Neutrophil (primary cell): ENCODE results near the gene TMEM203.

Experiments used
- H3K27ac ChIP-seq: fragments of 200-600 bp; sonication (generic); 2 replicates; pipeline ENCODE4 v1.5.1; 2016; ENCODE audit warnings: mild to moderate bottlenecking, moderate library complexity
- H3K27me3 ChIP-seq: fragments of 200-600 bp; sonication (generic); 2 replicates; pipeline ENCODE4 v1.6.0; 2016; ENCODE audit warnings: mild to moderate bottlenecking
- H3K36me3 ChIP-seq: fragments of 200-600 bp; sonication (generic); 2 replicates; pipeline ENCODE4 v1.5.1; 2017
- H3K4me1 ChIP-seq, 2 experiments: fragments of 200-600 bp in 1 of 2; sonication (generic) in 1 of 2; 1 replicate in 1 of 2; 2 replicates in 1 of 2; pipeline versions ENCODE4 v1.5.1 to v1.6.1; 2013 to 2016; ENCODE audit warnings: low read depth in 1 of 2, low read length in 1 of 2, mild to moderate bottlenecking in 1 of 2, moderate library complexity in 1 of 2; ENCODE audit not compliant: control insufficient read depth in 1 of 2, insufficient read depth in 1 of 2
- H3K4me3 ChIP-seq, 2 experiments: fragments of 200-600 bp in 1 of 2; sonication (generic) in 1 of 2; 1 replicate in 1 of 2; 2 replicates in 1 of 2; pipeline ENCODE4 v1.5.1; 2013 to 2016; ENCODE audit warnings: low read depth in 1 of 2, low read length in 1 of 2, mild to moderate bottlenecking in 1 of 2, moderate library complexity in 1 of 2
- H3K9me3 ChIP-seq: fragments of 200-600 bp; sonication (generic); 2 replicates; pipeline ENCODE4 v1.5.1; 2016
- CTCF ChIP-seq: fragments of 200-600 bp; sonication (generic); IDR thresholded peaks from 2 replicates; pipeline ENCODE4 v1.5.1; 2016; ENCODE audit warnings: antibody characterized with exemption

Gene TMEM203

GRCh38 chr9:137195525-137196220 is 9.8 kb downstream of the TMEM203 start:
- peaks cover 6 to 11% of the 10 kb centered on the region in 2 experiments for H3K4me1 ChIP-seq
- no peak for TF ChIP-seq CTCF
- H3K27ac ChIP-seq: no peak overlapping the region
- peaks cover 15% of the 10 kb centered on the region for H3K27me3 ChIP-seq
- H3K4me3 ChIP-seq: no peak overlapping the region
- peaks cover 7% of the 10 kb centered on the region for H3K36me3 ChIP-seq
- H3K9me3 ChIP-seq: no peaks in the 10 kb centered on the region

GRCh38 chr9:137194909-137195308 is 10.5 kb downstream of the TMEM203 start:
- H3K4me1 ChIP-seq: peaks cover 10 to 16% of the 10 kb centered on the region in 2 experiments
- H3K9me3 ChIP-seq: no peaks in the 10 kb centered on the region
- no peak overlapping the region for H3K27ac ChIP-seq
- TF ChIP-seq CTCF: no peak
- no peak overlapping the region for H3K4me3 ChIP-seq
- peaks cover 15% of the 10 kb centered on the region for H3K27me3 ChIP-seq
- H3K36me3 ChIP-seq: peaks cover 14% of the 10 kb centered on the region

- Histone ChIP-seq H3K27me3 (peaks cover 9% of the 10 kb centered on the region), H3K4me3 (no peak overlapping the region), H3K36me3 (peaks cover 16% of the 10 kb centered on the region), H3K9me3 (no peaks in the 10 kb centered on the region), H3K4me1 (peaks cover 10 to 16% of the 10 kb centered on the region in 2 experiments), H3K27ac (no peak overlapping the region)
- TF ChIP-seq CTCF: no peak
Measured at GRCh38 chr9:137194388-137194787, 11.1 kb downstream of the TMEM203 start.

GRCh38 chr9:137193771-137194170 is 11.7 kb downstream of the TMEM203 start:
- Histone ChIP-seq H3K9me3 (no peaks in the 10 kb centered on the region), H3K36me3 (peaks cover 16% of the 10 kb centered on the region), H3K27ac (no peak overlapping the region), H3K4me3 (no peak overlapping the region), H3K4me1 (peaks cover 15 to 17% of the 10 kb centered on the region in 2 experiments), H3K27me3 (peaks cover 3% of the 10 kb centered on the region)
- TF ChIP-seq CTCF: no peak

GRCh38 chr9:137192859-137193258 is 12.6 kb downstream of the TMEM203 start:
- no peak for TF ChIP-seq CTCF
- Histone ChIP-seq H3K4me3 (no peak overlapping the region), H3K27ac (no peak overlapping the region), H3K27me3 (no peaks in the 10 kb centered on the region), H3K4me1 (peaks cover 18 to 21% of the 10 kb centered on the region in 2 experiments), H3K36me3 (peaks cover 16% of the 10 kb centered on the region), H3K9me3 (no peaks in the 10 kb centered on the region)
